ENCODE results near the gene KCNIP4.

DNA sequence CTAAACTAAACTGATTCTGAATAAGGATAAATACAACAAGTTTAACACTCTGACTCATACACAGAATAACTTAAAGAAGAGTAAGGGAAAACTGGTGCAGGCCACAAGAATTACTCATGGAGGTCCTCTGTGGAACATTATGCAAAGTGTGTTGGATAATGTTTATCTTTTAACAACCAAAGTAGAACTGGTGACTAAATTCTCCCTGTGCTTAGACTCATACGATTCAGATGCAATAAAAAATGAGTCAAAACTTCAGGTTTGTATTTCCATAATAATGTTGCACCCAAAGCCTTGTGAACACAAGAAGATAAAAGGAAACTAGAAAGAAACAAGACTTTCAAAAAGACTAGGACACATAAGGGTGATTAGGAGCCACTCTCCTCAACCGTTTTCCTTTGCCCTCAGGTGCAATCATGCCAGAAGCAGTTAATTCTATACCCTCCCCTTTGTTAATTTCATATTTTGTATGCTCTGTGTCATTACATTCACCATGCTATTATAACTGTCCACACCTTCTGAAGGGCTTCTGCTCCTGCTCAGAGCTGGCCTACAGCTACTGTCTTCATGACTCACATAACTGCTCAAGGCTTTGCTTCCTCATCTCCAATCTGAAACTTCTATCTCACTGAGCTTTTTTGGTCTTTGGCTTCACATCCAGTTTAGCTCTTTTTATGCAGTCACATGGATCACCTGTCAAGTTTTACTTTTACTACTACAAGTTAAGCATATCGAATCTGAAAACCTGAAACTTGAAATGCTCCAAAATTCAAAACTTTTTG, 60.2 kb downstream of the KCNIP4 start:
- TF ChIP-seq, protein P1, sequence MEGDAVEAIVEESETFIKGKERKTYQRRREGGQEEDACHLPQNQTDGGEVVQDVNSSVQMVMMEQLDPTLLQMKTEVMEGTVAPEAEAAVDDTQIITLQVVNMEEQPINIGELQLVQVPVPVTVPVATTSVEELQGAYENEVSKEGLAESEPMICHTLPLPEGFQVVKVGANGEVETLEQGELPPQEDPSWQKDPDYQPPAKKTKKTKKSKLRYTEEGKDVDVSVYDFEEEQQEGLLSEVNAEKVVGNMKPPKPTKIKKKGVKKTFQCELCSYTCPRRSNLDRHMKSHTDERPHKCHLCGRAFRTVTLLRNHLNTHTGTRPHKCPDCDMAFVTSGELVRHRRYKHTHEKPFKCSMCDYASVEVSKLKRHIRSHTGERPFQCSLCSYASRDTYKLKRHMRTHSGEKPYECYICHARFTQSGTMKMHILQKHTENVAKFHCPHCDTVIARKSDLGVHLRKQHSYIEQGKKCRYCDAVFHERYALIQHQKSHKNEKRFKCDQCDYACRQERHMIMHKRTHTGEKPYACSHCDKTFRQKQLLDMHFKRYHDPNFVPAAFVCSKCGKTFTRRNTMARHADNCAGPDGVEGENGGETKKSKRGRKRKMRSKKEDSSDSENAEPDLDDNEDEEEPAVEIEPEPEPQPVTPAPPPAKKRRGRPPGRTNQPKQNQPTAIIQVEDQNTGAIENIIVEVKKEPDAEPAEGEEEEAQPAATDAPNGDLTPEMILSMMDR (IDR thresholded peaks at IDR 0.05): no peak
- TF ChIP-seq POLR2A (IDR thresholded peaks at IDR 0.05): no peak
